ENCODE measurements around the gene CD74.

The CD74 gene

GRCh38 chr5:150396267-150396666 is 16.4 kb downstream of the CD74 start:
- DNase-seq: no peak

- DNase-seq: no peak
These were observed 17.1 kb downstream of the CD74 start for GRCh38 chr5:150395688-150395975.

DNA sequence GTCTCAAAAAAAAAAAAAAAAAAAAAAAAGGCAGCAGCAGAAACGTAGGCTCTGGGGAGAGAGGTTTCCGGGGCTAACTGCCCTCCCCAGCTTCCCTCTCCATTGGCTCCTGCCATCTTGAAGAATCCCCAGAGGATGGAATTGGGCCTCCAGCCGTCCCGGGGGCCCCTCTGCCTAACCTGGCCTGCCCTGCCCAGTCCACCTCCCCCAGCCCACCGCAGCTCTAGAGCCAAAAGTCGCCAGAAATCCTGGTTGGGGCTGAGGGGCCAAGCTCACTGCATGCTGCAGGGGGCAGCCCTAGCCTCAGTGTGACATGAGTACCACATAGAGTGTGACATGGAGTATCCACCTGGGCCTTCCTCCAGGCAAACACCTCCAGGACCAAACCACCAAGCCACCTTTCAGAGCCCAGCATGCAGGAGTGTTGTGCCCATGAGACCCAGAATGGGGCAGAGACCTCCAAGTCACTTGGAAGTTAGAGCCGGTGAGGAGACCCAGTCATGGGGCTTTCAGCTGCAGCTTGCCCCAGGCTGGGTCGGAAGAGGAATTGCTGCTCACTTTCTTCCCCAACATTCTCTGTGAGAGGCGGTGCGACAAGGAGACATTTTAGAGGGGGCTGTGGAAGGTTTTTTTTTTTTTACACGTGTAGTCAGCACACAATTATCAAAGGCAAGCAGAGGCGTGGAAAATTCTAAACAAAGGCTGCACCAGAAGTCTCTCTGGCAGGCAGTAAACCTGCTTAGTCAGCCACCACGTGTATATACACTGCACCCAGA is 17.6 kb downstream of the CD74 start:
- no peak for DNase-seq

DNA sequence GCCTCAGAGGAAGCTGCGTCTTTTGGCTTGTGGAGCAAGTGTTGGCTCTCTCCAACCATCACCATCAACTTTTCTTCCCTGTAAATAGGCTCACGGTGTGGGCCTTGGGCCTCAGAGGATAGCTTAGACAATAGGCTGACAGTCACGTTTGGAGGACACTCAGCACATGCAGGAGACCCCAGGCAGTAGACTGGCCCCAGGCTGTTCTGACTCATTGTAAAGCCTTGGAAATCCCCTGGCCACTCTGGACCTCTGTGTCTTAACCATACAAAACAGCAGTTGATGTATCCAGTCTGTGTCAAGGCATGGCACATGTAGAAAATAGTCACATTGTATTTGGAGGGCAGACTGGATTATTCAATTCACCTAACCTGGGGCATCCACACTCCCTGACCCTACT is 18.6 kb downstream of the CD74 start:
- DNase-seq: no peak

DNA sequence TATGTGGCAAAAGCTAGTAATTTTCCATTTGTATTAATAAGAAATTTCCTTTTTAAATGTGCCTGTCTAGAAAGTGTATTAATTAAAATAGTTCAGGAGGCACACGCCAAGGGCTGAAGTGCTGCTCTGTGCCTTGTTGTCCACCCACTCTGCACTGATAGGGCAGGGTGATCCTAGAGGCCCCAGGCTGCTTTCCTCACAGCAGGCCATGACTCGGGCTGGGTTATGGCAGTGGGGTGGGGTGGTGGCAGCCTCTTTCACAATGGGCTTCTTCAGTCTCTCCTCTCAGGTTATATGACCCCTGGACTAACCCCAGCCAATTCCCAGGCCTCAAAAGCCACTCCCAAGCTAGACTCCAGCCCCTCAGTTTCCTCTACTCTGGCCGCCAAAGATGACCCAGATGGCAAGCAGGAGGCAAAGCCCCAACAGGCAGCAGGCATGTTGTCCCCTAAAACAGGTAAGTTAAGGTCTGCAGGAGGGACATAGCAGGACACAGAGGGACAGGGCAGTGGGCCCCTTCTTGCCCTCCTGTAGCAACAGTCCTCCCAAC is 19.5 kb downstream of the CD74 start:
- no peak for DNase-seq

GRCh38 chr5:150392680-150393079 is 20.0 kb downstream of the CD74 start:
- no peak for DNase-seq

- no peak for DNase-seq
These were observed 20.7 kb downstream of the CD74 start for GRCh38 chr5:150391986-150392385.

- no peak for DNase-seq
These were observed 21.5 kb downstream of the CD74 start for GRCh38 chr5:150391064-150391834.

GRCh38 chr5:150389531-150390266 is 23.0 kb downstream of the CD74 start:
- no peak for DNase-seq

GRCh38 chr5:150386024-150386855 is 26.5 kb downstream of the CD74 start:
- DNase-seq: no peak

GRCh38 chr5:150384701-150385100 is 28.0 kb downstream of the CD74 start:
- DNase-seq: no peak

- DNase-seq: no peak
These were observed 34.6 kb downstream of the CD74 start for GRCh38 chr5:150377964-150378694.

GRCh38 chr5:150376799-150377771 is 35.6 kb downstream of the CD74 start:
- DNase-seq: no peak

- DNase-seq: no peak
These were observed 38.1 kb downstream of the CD74 start for GRCh38 chr5:150374651-150375050.

DNA sequence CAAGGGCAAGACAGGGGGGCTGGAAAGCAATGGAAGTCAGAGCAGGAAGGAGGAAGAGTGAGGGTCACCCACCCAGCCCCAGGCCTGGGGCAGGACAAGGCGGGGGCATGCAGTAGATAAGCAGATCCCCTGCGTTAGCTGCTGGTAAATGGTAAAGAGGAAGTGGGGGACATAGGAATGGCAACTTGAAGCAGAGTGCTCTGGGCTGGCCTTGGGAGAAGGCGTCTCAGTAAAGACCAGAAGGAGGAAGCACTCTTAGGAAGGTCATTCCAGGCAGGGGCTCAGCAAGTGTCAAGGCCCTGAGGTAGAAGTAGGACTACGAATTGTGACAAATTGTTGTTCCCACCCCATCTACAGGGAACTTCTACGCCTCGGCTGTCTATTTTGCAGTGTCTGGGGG is 40.1 kb downstream of the CD74 start:
- DNase-seq: no peak

- DNase-seq: no peak
These were observed 44.2 kb downstream of the CD74 start for GRCh38 chr5:150368526-150368925.

- no peak for DNase-seq
These were observed 48.7 kb downstream of the CD74 start for GRCh38 chr5:150364004-150364403.

DNA sequence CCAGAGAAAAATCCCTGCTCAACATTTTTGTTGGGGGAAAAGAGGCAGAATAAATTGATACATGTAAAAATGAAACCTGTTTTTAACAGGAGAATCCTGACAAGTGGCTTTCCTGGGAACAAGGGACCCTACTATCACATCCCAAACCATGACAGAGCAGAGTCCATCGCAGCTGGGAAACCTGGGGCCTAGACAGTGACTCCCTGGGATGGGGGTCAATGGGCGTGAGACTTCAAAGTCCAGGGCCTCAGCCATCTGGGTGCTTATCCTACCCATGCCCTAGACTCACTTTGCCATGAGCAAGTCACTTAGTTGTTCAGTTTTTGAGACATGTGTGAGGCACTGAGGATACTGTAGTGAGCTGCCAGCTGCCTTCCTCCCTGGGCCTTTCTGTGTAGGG is 49.5 kb downstream of the CD74 start:
- no peak for DNase-seq

DNA sequence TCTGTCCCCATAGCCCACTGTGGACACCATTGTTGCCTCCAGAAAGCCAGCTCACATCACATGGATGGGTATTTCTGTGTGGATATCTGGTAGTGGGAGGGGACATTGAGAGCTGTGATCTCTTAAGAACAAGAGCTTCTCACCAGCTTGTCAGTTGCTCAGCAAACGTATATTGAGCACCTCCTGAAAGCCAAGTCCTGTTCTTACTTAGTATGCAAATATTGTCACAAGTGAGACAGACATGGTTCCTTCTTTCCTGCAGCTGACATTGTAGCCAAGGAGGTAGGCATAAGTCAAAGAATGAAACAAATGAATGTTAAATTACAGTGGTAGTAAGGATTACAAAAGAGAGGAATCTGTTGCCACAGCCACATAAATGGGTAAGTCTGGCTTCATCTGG is 51.4 kb downstream of the CD74 start:
- DNase-seq: no peak

- DNase-seq: no peak
These were observed 54.2 kb downstream of the CD74 start for GRCh38 chr5:150358261-150359095.

All from NCI-H1436 treated with DMSO at 0.1 percent for 48 hours (cell line).